K562 (cell line): ENCODE results near the gene CCSER2. TPM values are rescaled to one million over a fixed set of nuclear protein-coding genes. Genes with fewer than 3 reads are reported as not detected.

ENCODE experiments used
- ATF3 ChIP-seq, 2 experiments: fragments of 450-650 bp in 1 of 2; sonication (generic) in 1 of 2; formaldehyde crosslinking in 1 of 2; IDR thresholded peaks in 1 of 2; conservative IDR thresholded peaks in 1 of 2; 2 replicates each; pipeline versions ENCODE4 v1.6.1 to v1.8.1; 2016 to 2023; ENCODE audit warnings: mild to moderate bottlenecking in 2 of 2, moderate library complexity in 2 of 2, inconsistent platforms in 1 of 2, missing genetic modification reagents in 1 of 2
- CHD4 ChIP-seq: fragments of 200-600 bp; sonication (generic); IDR thresholded peaks from 3 replicates; pipeline ENCODE4 v1.6.1; 2012; ENCODE audit warnings: low read depth, mild to moderate bottlenecking, mixed read lengths, low read length, inconsistent platforms; ENCODE audit not compliant: insufficient read depth, insufficient replicate concordance, poor library complexity, severe bottlenecking
- CTBP1 ChIP-seq: fragments of 450-650 bp; IDR thresholded peaks from 2 replicates; pipeline ENCODE4 v1.6.1; 2016; ENCODE audit warnings: borderline replicate concordance
- ILK ChIP-seq: fragments of 450-650 bp; IDR thresholded peaks from 2 replicates; pipeline ENCODE4 v1.6.1; 2016; ENCODE audit warnings: missing genetic modification characterization, low read depth, mild to moderate bottlenecking, missing compliant biosample characterization, moderate library complexity, borderline replicate concordance
- NR3C1 ChIP-seq: sonication (generic); formaldehyde crosslinking; IDR thresholded peaks from 2 replicates; pipeline ENCODE4 v1.8.1; 2022; ENCODE audit warnings: missing genetic modification reagents
- POLR2AphosphoS2 ChIP-seq: IDR thresholded peaks from 2 replicates; pipeline ENCODE4 v1.6.1; 2012; ENCODE audit warnings: low read length, improper control_type of control experiment
- RBM25 ChIP-seq: fragments of 200-400 bp; formaldehyde crosslinking; IDR thresholded peaks from 2 replicates; pipeline ENCODE4 v1.6.1; 2018; ENCODE audit warnings: low read length, low read depth, moderate library complexity; ENCODE audit not compliant: severe bottlenecking
- SMAD1 ChIP-seq: fragments of 150-350 bp; IDR thresholded peaks from 2 replicates; pipeline ENCODE4 v1.6.1; 2014; ENCODE audit warnings: low read length, low read depth; ENCODE audit not compliant: partially characterized antibody
- SNAPC5 ChIP-seq: fragments of 250-450 bp; sonication (Bioruptor Pico); IDR thresholded peaks from 2 replicates; pipeline ENCODE4 v1.8.0; 2021; ENCODE audit warnings: moderate library complexity, mild to moderate bottlenecking, inconsistent platforms
- ZBTB40 ChIP-seq, 2 experiments: fragments of 450-650 bp in 1 of 2; sonication (generic) in 1 of 2; formaldehyde crosslinking in 1 of 2; IDR thresholded peaks; 2 replicates each; pipeline versions ENCODE4 v1.7.1 to v1.9.0; 2016 to 2022; ENCODE audit warnings: inconsistent platforms in 1 of 2, mild to moderate bottlenecking in 1 of 2, missing genetic modification reagents in 1 of 2
- ZNF431 ChIP-seq: sonication (generic); formaldehyde crosslinking; IDR thresholded peaks from 2 replicates; pipeline ENCODE4 v1.8.0; 2022; ENCODE audit warnings: mild to moderate bottlenecking, missing genetic modification reagents
- ZNF583 ChIP-seq: fragments of 250-450 bp; sonication (Bioruptor Pico); IDR thresholded peaks from 2 replicates; pipeline ENCODE4 v1.4.0; 2020
- polyA plus RNA-seq, 8 experiments: library from polyadenylated mRNA; depleted of rRNA in 4 of 8; stranded (reverse) in 5 of 8; unstranded in 3 of 8; fragments of >200 nt; fragmentation: Nextera tagmentation in 2 of 8; fragmentation: Illumina TruSeq in 1 of 8; extraction: Ambion mirVana in 2 of 8; extraction: Trizol in 1 of 8; gene quantifications; 2 replicates each; pipeline versions ENCODE4 v1.2.1 to v1.2.3, GENCODE V29; 2011 to 2014; ENCODE audit warnings: inconsistent platforms in 1 of 8, missing spikeins in 1 of 8
- total RNA-seq, 7 experiments: library from RNA; depleted of rRNA in 6 of 7; stranded (reverse); fragments of >200 nt in 6 of 7; fragmentation: Illumina TruSeq in 2 of 7; extraction: Trizol in 2 of 7; gene quantifications; 2 replicates each; pipeline versions ENCODE4 v1.2.1 to v1.2.3, GENCODE V29; 2011 to 2021; ENCODE audit warnings: low replicate concordance in 1 of 7
- TF ChIP-seq, protein P1 (sequence below): sonication (generic); formaldehyde crosslinking; IDR thresholded peaks from 2 replicates; pipeline ENCODE4 v1.8.0; 2023; ENCODE audit warnings: mild to moderate bottlenecking, missing genetic modification reagents
- TF ChIP-seq, protein P2 (sequence below): fragments of 450-650 bp; formaldehyde crosslinking; IDR thresholded peaks from 2 replicates; pipeline ENCODE4 v1.4.0; 2020; ENCODE audit warnings: mild to moderate bottlenecking, moderate library complexity

CCSER2 gene
- total and polyA plus RNA-seq, 9 of the 15 experiments (the other 6 are each of a cell fraction or from before 2014, with no cell fraction given): 2.7 to 15.1 (median 9.7) TPM

- TF ChIP-seq ZNF431 (CRISPR knock-in tag) (peak; percentile 39; the same call in 1 of the 2 replicates), ATF3 (IDR thresholded peaks at IDR 0.05) (peak; percentile 96), ATF3 (CRISPR knock-in tag; conservative IDR thresholded peaks at IDR 0.05) (peak; percentile 84; the same call in 1 of the 2 replicates), POLR2AphosphoS2 (no peak), CHD4 (no peak), RBM25 (no peak), SMAD1 (peak; percentile 93), SNAPC5 (no peak), ILK (tag) (no peak), CTBP1 (peak; percentile 100), NR3C1 (CRISPR knock-in tag) (no peak), ZNF583 (CRISPR knock-in tag) (no peak), ZBTB40 (IDR thresholded peaks at IDR 0.05) (no peak), ZBTB40 (CRISPR knock-in tag; IDR thresholded peaks at IDR 0.05) (no peak)
- TF ChIP-seq, protein P1, sequence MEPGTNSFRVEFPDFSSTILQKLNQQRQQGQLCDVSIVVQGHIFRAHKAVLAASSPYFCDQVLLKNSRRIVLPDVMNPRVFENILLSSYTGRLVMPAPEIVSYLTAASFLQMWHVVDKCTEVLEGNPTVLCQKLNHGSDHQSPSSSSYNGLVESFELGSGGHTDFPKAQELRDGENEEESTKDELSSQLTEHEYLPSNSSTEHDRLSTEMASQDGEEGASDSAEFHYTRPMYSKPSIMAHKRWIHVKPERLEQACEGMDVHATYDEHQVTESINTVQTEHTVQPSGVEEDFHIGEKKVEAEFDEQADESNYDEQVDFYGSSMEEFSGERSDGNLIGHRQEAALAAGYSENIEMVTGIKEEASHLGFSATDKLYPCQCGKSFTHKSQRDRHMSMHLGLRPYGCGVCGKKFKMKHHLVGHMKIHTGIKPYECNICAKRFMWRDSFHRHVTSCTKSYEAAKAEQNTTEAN (CRISPR knock-in tag): no peak
- TF ChIP-seq, protein P2, sequence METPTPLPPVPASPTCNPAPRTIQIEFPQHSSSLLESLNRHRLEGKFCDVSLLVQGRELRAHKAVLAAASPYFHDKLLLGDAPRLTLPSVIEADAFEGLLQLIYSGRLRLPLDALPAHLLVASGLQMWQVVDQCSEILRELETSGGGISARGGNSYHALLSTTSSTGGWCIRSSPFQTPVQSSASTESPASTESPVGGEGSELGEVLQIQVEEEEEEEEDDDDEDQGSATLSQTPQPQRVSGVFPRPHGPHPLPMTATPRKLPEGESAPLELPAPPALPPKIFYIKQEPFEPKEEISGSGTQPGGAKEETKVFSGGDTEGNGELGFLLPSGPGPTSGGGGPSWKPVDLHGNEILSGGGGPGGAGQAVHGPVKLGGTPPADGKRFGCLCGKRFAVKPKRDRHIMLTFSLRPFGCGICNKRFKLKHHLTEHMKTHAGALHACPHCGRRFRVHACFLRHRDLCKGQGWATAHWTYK (CRISPR knock-in tag): 0 out of 2 replicates have a peak, but pooled peaks have one; percentile 79
Observed at GRCh38 chr10:84293574-84294016, 34.8 kb upstream of the CCSER2 start (continued).
